ENCODE data around the gene POU6F2. TPM values are rescaled to one million over a fixed set of nuclear protein-coding genes. Genes with fewer than 3 reads are reported as not detected.

POU6F2 gene
- total and polyA plus RNA-seq, 2 experiments from 2014 or later = not detected

- DNase-seq = no peak
- Histone ChIP-seq H3K4me2 (ENCODE audit: unreplicated experiment) (no peak overlapping the region), H3F3A (ENCODE audit: insufficient read depth) (no peaks in the 10 kb centered on the region), H3K27ac (no peak overlapping the region), H3K9ac (no peak overlapping the region), H2AFZ (no peak overlapping the region), H3K27me3 (replicated peaks; ENCODE audit: insufficient read depth) (peaks cover 7% of the 10 kb centered on the region), H3K36me3 (ENCODE audit: low read depth) (no peaks in the 10 kb centered on the region), H3K4me1 (ENCODE audit: insufficient read depth) (no peaks in the 10 kb centered on the region), H3K9me2 (ENCODE audit: insufficient read depth) (no peaks in the 10 kb centered on the region), H4K20me1 (ENCODE audit: insufficient read depth) (no peaks in the 10 kb centered on the region), H3K4me3 (no peak overlapping the region), H3K9me3 (ENCODE audit: low read depth) (no peaks in the 10 kb centered on the region), H3K79me2 (ENCODE audit: insufficient read depth) (no peaks in the 10 kb centered on the region)
- in situ Hi-C loops (cut with MboI) = no loop called here
- TF ChIP-seq EZH2 (IDR thresholded peaks at IDR 0.05; ENCODE audit: insufficient read depth, poor library complexity, severe bottlenecking) (no peak), EZH2phosphoT487 (IDR thresholded peaks at IDR 0.05; ENCODE audit: insufficient read depth, low read depth) (no peak)
- 63 to 71% methylated on average over 8 of the region's 8 CpGs for WGBS, 2 experiments (ENCODE audit: low coverage in 1 of 2, low lambda C conversion rate in 2 of 2, missing lambda C conversion rate in 2 of 2)
Observed at GRCh38 chr7:39407723-39408122, 430.0 kb downstream of the POU6F2 start.

GRCh38 chr7:39408906-39409305, 431.2 kb downstream of the POU6F2 start:
- H3K36me3 ChIP-seq (ENCODE audit: low read depth) = no peaks in the 10 kb centered on the region
- no peaks in the 10 kb centered on the region for H3K79me2 ChIP-seq (ENCODE audit: insufficient read depth)
- no peak overlapping the region for H3K27ac ChIP-seq
- no peaks in the 10 kb centered on the region for H3K9me2 ChIP-seq (ENCODE audit: insufficient read depth)
- H3K9ac ChIP-seq = no peak overlapping the region
- no peak overlapping the region for H2AFZ ChIP-seq
- no peaks in the 10 kb centered on the region for H4K20me1 ChIP-seq (ENCODE audit: insufficient read depth)
- no peak for TF ChIP-seq EZH2 (IDR thresholded peaks at IDR 0.05; ENCODE audit: insufficient read depth, poor library complexity, severe bottlenecking)
- WGBS, 2 experiments (ENCODE audit: low coverage in 1 of 2, low lambda C conversion rate in 2 of 2, missing lambda C conversion rate in 2 of 2) = 59 to 70% methylated on average over 1 of the region's 1 CpG
- H3F3A ChIP-seq (ENCODE audit: insufficient read depth) = no peaks in the 10 kb centered on the region
- H3K4me3 ChIP-seq = no peak overlapping the region
- no peak overlapping the region for H3K4me2 ChIP-seq (ENCODE audit: unreplicated experiment)
- H3K4me1 ChIP-seq (ENCODE audit: insufficient read depth) = no peaks in the 10 kb centered on the region
- peaks cover 7% of the 10 kb centered on the region; the same call in 1 of the 2 replicates for H3K27me3 ChIP-seq (replicated peaks; ENCODE audit: insufficient read depth)
- H3K9me3 ChIP-seq (ENCODE audit: low read depth) = no peaks in the 10 kb centered on the region
- in situ Hi-C loops (cut with MboI) = no loop called here
- no peak for DNase-seq

GRCh38 chr7:39410582-39410981, 432.9 kb downstream of the POU6F2 start:
- no peaks in the 10 kb centered on the region for H4K20me1 ChIP-seq (ENCODE audit: insufficient read depth)
- peaks cover 5% of the 10 kb centered on the region; the same call in 1 of the 2 replicates for H3K27me3 ChIP-seq (replicated peaks; ENCODE audit: insufficient read depth)
- no peaks in the 10 kb centered on the region for H3K9me3 ChIP-seq (ENCODE audit: low read depth)
- H3K9ac ChIP-seq = no peak overlapping the region
- no peak overlapping the region for H3K4me2 ChIP-seq (ENCODE audit: unreplicated experiment)
- H3K27ac ChIP-seq = no peak overlapping the region
- in situ Hi-C loops (cut with MboI) = no loop called here
- H3K9me2 ChIP-seq (ENCODE audit: insufficient read depth) = no peaks in the 10 kb centered on the region
- DNase-seq = peak; percentile 2
- no peak for TF ChIP-seq EZH2phosphoT487 (IDR thresholded peaks at IDR 0.05; ENCODE audit: insufficient read depth, low read depth)
- TF ChIP-seq EZH2 (IDR thresholded peaks at IDR 0.05; ENCODE audit: insufficient read depth, poor library complexity, severe bottlenecking) = no peak
- no peaks in the 10 kb centered on the region for H3K36me3 ChIP-seq (ENCODE audit: low read depth)
- H3K4me1 ChIP-seq (ENCODE audit: insufficient read depth) = no peaks in the 10 kb centered on the region
- WGBS, 2 experiments (ENCODE audit: low coverage in 1 of 2, low lambda C conversion rate in 2 of 2, missing lambda C conversion rate in 2 of 2) = 54 to 60% methylated on average over 5 of the region's 5 CpGs
- no peak overlapping the region for H3K4me3 ChIP-seq
- H2AFZ ChIP-seq = no peak overlapping the region
- H3F3A ChIP-seq (ENCODE audit: insufficient read depth) = no peaks in the 10 kb centered on the region
- no peaks in the 10 kb centered on the region for H3K79me2 ChIP-seq (ENCODE audit: insufficient read depth)

GRCh38 chr7:39413636-39414223, 436.0 kb downstream of the POU6F2 start:
- in situ Hi-C loops (cut with MboI) = no loop called here
- H3K27ac ChIP-seq = no peak overlapping the region
- H3K9me2 ChIP-seq (ENCODE audit: insufficient read depth) = no peaks in the 10 kb centered on the region
- H3K36me3 ChIP-seq (ENCODE audit: low read depth) = no peaks in the 10 kb centered on the region
- peak overlapping the region; percentile 94 for H2AFZ ChIP-seq
- H3K9ac ChIP-seq = peak overlapping the region; percentile 27; the same call in 1 of the 2 replicates
- TF ChIP-seq EZH2 (IDR thresholded peaks at IDR 0.05; ENCODE audit: insufficient read depth, poor library complexity, severe bottlenecking) = no peak
- no peak for TF ChIP-seq EZH2phosphoT487 (IDR thresholded peaks at IDR 0.05; ENCODE audit: insufficient read depth, low read depth)
- no peaks in the 10 kb centered on the region for H3K9me3 ChIP-seq (ENCODE audit: low read depth)
- no peaks in the 10 kb centered on the region for H3K4me1 ChIP-seq (ENCODE audit: insufficient read depth)
- peak overlapping the region; percentile 99 for H3K4me2 ChIP-seq (ENCODE audit: unreplicated experiment)
- peak overlapping the region; percentile 80 for H3K4me3 ChIP-seq
- peak; percentile 18 for DNase-seq
- WGBS, 2 experiments (ENCODE audit: low coverage in 1 of 2, low lambda C conversion rate in 2 of 2, missing lambda C conversion rate in 2 of 2) = 6 to 9% methylated on average over 25 of the region's 25 CpGs
- no peaks in the 10 kb centered on the region for H3K79me2 ChIP-seq (ENCODE audit: insufficient read depth)
- H3K27me3 ChIP-seq (replicated peaks; ENCODE audit: insufficient read depth) = peaks cover 5% of the 10 kb centered on the region; the same call in 1 of the 2 replicates
- no peaks in the 10 kb centered on the region for H4K20me1 ChIP-seq (ENCODE audit: insufficient read depth)
- no peaks in the 10 kb centered on the region for H3F3A ChIP-seq (ENCODE audit: insufficient read depth)
